T47D (cell line): ENCODE results near the gene SAP30BP.

ENCODE experiments used
- DNase-seq, 2 experiments: peaks; one replicate each; pipeline versions ENCODE4 v3.0.0 to v3.0.0-alpha.2; 2011 to 2012; ENCODE audit warnings: low read depth in 1 of 2, low spot score in 1 of 2
- JUND ChIP-seq: IDR thresholded peaks from 2 replicates; pipeline ENCODE4 v1.6.1; 2012; ENCODE audit warnings: low read depth
- in situ Hi-C: cut with HindIII; loops from 2 replicates; pipeline ENCODE4 v1.10.0; 2016; ENCODE audit warnings: low sequenced_read_pairs, low pct_unique_long_range_greater_than_20kb

The SAP30BP gene

GRCh38 chr17:75627094-75627493, 40.0 kb upstream of the SAP30BP start:
- DNase-seq = no peak
- in situ Hi-C loops = no loop called here
- no peak for TF ChIP-seq JUND

DNA sequence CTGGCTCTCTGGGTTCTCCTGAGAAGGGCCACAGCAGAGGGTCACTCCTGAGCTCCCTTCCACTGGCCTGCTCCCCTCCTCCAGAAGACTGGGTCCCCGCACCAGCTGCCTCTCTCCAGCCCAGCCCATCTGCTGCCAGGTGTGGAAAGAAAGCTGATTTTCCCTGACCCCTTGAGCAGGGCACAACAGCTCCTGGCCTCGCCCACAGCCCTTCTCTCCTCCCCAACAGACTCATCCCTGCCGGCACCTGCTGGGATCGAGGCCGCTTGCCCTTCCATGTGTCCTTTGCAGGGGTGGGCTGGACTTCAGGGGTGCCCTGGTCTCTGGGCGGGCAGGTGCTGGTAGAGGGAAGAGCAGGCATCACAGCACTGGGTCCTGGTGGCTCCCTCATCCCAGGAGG, 38.7 kb upstream of the SAP30BP start:
- no peak for DNase-seq
- TF ChIP-seq JUND = no peak
- in situ Hi-C loops = no loop called here

DNA sequence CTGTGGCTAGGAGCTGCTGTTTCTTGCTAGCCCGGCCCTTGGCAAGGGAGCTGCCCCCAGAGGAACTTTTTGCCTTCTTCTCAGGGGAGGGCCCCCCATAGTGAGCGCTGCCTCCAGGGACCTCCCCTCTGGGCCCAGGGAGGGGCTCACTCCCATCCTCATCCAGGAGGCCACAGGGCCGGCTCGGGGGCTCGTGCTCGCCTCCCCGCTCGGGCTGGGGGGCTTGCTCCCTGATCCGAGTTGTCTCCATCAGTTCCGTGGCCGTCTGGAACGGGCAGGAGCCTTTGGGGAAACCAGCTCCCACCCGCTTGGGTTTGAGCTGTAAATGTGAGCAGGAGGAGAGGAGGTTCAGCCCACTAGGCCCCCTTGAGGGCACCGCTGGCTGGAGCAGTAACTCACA, 38.0 kb upstream of the SAP30BP start:
- no peak for DNase-seq
- in situ Hi-C loops = no loop called here

GRCh38 chr17:75630071-75630917, 36.8 kb upstream of the SAP30BP start:
- DNase-seq = no peak
- in situ Hi-C loops = no loop called here
- TF ChIP-seq JUND = no peak

More for the DNA sequence above, 38.0 kb upstream of the SAP30BP start:
- TF ChIP-seq JUND = no peak

- no peak for DNase-seq
- no peak for TF ChIP-seq JUND
- in situ Hi-C loops = no loop called here
Observed at GRCh38 chr17:75631353-75631752, 35.8 kb upstream of the SAP30BP start.

DNA sequence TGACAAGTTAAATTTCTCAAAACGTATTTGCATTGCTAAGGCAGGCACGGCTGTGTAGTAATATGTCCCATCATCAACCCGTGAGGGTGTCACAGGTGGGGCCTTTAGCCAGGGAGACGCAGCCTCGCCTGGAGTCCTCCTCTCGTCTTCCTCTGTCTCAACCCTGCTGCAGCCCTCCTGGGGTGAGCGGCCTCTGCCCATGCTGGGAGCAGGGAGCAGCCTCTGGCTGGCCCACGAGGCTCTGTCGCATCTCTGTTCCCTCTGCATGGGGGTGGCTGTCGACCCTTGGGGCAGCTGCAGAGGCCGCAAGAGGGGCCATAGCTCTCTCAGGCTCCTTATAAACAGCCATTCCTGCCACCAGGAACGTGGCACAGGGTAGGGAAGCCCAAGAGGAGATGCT, 34.7 kb upstream of the SAP30BP start:
- DNase-seq = no peak
- no peak for TF ChIP-seq JUND
- in situ Hi-C loops = no loop called here

DNA sequence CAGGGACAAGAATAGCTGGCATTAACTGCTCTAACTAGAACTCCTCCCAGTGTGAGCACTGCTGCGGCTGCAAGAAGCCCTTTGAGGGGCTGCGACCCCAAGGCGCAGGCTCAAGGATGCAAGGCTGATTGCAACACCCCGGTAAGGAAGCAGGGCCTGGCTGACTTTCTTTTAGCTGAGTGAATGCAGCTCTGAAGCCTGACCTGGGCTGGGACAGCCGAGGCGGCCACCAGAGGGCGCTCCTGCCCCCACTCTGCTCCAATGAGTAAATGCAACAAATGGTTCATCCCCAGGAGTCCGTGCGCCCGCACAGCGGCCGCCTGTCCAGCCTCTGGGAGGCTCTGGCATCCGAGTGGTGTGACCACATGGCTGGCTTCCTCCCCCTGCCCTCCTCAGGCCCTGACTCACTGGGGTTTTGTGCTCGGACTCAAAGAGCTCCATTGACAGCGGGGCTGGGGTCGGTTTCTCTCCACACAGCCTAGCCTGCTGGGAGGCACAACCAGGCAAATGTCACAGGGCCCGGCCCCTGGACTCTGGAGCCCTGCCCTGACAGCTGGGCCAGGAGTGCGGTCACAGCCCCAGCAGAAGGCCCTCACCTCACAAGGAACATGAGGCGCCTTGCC, 34.2 kb upstream of the SAP30BP start, which contains the start of gene SMIM5:
TSS of gene SMIM5 (plus strand) at position 572 of the 623 bp plus-strand sequence. CDS start 6,768 bp downstream, outside the sequence.
- in situ Hi-C loops = no loop called here
- no peak for TF ChIP-seq JUND
- DNase-seq = peak; percentile 88 to 98

- DNase-seq = peak; percentile 98
- TF ChIP-seq JUND = no peak
- in situ Hi-C loops = no loop called here
Observed at GRCh38 chr17:75633486-75634375, 33.4 kb upstream of the SAP30BP start.

DNA sequence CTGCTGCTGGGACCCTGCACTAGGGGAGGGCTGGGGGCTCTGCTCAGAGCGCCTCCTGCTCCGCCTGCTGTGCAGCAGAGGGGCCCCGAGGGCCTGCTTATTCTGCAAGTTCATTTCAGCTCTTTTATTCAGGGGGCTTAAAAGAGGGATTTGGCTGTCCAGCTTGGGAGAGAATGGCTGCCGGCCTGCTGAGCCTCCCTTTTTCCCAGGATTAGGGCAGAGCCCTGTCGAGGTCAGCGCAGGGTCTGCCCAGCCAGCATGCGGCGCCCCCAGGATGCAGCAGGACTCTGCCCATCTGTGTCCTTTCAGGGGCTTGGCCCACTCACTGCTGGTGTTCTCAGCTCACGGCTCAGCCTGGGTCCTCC, 32.8 kb upstream of the SAP30BP start:
- DNase-seq = no peak
- in situ Hi-C loops = no loop called here
- TF ChIP-seq JUND = no peak

- no peak for TF ChIP-seq JUND
- no peak for DNase-seq
- in situ Hi-C loops = no loop called here
Observed at GRCh38 chr17:75634754-75635609, 32.2 kb upstream of the SAP30BP start.

DNA sequence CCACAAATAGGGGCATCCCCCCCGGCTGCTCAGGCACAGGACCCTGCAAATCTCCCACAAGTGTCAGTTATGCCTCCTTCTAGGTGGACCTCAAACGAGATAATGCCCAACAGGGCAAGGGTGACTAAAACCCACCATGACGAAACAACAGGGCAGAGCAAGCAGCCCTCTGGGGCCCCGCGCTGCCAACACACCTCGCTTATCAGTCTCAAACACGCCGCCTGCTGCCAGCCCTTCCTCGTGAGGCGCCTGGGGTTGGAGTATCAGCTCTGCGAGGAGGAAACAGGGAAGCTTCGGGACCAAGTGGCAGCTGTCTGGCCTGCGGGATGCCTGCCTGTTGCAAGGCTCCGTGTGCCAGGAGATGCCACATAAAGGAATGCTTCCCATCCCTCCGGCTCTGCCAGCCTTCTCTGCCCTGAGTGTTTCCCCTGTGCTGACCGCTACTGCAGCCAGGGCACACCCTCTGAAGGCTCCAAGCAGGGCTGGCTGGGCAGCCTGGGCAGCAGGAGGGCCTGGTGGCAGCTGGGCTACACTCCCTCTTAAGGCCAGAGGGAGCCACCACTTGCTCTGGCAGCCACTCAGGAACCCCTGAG, 31.4 kb upstream of the SAP30BP start:
- no peak for TF ChIP-seq JUND
- no peak for DNase-seq
- in situ Hi-C loops = no loop called here
